HL-60/S4 treated with retinoic acid at 250 ng/mL for 4 days and 3 days (cell line): Measurements from ENCODE around the gene PDGFA.

Source experiments
- in situ Hi-C: fragments of 300-500 bp; cut with MboI; formaldehyde crosslinking; loops from 2 replicates; pipeline ENCODE4 v1.7.0; 2022; ENCODE audit warnings: low sequenced_read_pairs

Gene PDGFA

DNA sequence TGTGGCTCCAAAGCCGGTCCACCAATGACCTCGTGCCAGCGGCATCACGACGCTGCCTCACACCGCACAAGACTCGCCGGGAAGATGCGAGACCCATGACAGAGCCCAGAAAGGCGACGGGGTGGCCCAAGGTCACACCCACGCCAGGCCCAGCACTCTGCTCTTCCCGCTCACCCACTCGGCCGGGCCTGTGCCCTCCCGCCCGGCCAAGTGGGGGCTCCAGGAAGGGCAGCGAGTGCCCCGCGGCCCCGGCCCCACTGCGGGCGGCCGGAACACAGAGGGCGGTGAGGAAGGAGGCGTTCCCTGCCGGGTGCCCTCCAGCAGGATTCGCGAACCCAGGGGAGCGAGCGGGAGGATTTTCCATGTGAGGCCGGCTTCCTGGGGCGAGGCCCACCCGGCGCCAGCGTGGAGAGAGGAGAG is 56.3 kb downstream of the PDGFA start:
- in situ Hi-C loops = no loop called here

- in situ Hi-C loops = no loop called here
These were observed 57.2 kb downstream of the PDGFA start for GRCh38 chr7:462173-463103.

- in situ Hi-C loops = no loop called here
These were observed 58.0 kb downstream of the PDGFA start for GRCh38 chr7:461453-462172.

DNA sequence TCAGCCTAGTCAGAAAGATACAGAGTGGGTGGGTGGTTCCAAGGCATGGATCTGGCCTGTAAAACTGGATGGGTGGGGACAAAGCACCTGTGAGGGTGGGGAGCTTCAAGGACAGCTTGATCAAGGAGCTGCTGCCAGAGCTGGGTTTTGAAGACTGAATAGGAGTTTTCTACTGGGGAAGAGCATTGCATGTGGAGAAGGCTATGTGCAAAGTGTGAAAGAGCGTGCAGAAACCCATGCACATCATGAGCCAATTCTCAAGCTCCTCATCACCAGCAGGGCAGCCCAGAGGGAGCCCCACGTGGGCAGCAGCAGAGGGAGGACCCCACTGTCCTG is 58.6 kb downstream of the PDGFA start:
- in situ Hi-C loops = no loop called here

- in situ Hi-C loops = no loop called here
These were observed 59.1 kb downstream of the PDGFA start for GRCh38 chr7:460374-461116.

DNA sequence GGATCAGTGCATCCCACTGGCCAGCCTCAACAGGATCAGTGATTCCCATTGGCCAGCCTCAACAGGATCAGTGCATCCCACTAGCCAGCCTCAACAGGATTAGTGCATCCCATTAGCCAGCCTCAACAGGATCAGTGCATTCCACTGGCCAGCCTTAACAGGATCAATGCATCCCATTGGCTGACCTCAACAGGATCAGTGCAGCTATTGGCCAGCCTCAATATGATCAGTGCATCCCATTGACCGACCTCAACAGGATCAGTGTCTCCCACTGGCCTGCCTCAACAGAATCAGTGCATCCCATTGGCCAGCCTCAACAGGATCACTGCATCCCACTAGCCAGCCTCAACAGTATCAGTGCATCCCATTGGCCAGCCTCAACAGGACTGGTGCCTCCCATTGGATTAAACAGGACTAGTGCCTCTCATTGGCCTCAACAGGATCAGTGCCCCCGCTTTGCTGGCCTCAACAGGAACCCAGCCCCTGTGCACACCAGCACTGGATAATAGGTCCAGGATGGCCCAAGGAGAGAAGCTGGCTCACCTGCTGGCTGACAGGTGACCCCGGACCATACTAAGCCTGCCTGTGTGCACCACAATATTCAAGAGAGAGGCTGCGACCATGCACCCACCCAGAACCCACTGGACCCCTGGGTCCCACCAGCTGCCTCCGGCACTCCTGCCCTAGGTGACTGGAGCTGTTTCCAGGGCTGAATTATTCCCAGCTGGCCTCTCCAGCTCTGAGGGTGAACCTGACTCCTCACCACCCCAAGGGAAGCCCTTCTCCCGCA is 59.9 kb downstream of the PDGFA start:
- in situ Hi-C loops = no loop called here

DNA sequence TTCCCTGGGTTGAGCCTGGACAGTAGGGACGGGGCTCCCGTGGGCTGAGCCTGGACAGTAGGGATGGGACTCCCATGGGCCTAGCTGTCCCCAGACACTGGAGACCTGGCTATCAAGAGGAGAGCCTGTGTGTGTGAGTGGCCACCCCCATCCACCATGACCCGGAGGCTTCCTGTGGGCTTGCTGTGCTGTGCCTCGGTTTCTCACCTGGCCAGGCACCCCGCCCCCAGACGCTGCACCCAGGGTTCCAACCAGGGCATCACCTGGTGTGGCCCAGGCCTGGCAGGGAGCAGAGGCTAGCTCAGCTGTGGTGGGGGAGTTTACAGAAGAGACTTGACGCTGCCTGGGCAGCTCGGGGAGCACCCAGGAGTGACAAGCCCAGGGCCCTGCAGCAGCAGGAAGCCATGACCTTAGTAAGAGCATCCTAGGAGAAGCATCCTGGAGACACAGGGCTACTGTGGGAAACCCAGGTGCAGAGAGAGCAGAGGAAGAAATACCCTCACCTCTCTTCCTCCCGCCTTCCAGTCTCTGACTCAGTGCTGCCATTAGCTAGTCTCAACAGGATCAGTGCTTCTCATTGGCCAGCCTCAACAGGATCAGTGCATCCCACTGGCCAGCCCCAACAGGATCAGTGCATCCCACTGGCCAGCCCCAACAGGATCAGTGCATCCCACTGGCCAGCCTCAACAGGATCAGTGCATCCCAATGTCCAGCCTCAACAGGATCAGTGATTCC is 61.0 kb downstream of the PDGFA start:
- in situ Hi-C loops = no loop called here

- in situ Hi-C loops = no loop called here
These were observed 61.7 kb downstream of the PDGFA start for GRCh38 chr7:457814-458510.

- in situ Hi-C loops = no loop called here
These were observed 64.3 kb downstream of the PDGFA start for GRCh38 chr7:455110-455928.

- in situ Hi-C loops = no loop called here
These were observed 65.1 kb downstream of the PDGFA start for GRCh38 chr7:454356-455109.

GRCh38 chr7:453597-454306 is 65.9 kb downstream of the PDGFA start:
- in situ Hi-C loops = no loop called here

DNA sequence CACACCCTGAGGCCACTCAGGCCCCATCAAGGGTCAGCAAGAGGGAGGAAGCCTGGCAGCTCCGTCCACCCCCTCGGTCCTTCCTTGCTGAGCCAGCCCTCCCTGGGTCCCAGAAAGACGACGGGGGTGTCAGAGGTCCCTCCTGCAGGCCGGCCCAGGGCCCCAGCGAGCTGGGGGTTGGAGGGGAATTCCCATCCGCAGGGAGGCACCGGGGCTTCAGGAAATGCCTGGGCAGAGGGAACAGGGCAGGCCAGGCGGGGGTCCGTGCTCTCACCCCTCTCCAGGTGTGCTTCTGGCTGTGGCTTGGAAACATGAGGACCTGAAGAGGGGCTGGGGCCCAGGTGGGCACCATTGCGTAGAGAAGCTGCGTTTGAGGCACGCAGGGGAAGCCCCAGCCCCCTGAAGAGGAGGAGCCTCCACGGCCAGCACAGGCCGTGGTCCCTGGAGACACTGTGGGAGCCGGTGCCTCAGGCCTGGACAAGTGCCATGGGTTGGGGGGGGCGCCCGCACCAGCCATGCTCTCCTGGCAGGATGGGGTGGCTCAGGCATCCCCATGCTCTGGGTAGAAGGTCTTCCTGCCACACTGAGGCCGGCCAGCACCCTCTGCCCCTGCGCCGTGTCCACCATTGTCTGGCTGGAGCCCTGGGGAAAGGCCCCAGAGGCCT is 66.7 kb downstream of the PDGFA start:
- in situ Hi-C loops = no loop called here

DNA sequence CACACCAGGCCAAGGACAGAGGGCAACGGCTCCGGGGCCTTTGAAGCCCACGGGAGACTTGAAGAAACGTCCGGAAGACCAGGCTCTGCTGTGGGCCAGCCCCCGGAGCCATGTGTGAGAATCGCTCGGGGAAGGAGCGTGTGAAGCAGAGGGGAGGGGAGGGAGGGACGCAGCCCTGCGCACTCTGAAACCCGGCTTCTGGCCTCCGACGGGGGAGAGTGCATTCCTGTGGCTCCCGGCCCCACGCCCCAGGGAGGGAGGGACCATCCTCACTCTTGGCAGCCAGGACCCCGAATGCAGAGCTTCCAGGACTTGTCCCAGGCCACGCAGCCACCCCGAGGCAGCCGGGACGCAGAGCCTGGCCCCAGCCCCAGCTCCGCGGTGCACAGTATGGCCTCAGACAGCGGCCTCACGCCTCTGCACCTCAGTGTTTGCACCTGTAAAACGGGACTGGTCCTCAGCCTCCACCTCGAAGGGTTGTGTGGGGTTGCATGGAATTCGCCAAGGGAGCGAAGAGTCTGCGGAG is 67.4 kb downstream of the PDGFA start:
- in situ Hi-C loops = no loop called here

GRCh38 chr7:451255-452225 is 68.1 kb downstream of the PDGFA start:
- in situ Hi-C loops = no loop called here

DNA sequence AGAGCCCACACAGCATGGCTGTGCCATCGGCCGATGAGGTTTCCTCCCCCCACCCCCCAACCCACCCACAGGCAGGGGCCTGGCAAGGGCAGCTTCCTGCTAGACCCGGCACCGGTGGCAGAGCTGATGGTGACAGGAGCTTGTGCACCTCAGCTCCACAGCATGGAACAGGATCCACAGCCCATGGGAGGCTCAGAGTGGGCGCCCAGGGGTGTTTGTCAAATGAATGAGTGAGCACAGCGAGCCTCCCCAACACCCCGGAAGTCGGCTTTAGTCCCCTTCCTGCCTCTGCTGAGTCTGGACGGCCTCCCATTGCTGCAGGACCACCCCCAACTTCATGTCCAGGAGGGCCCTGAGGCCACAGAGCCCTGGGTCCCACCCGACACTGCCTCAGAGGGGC is 68.9 kb downstream of the PDGFA start:
- in situ Hi-C loops = no loop called here
